ENCODE data around the gene PRR16. TPM values are rescaled to one million over a fixed set of nuclear protein-coding genes. Genes with fewer than 3 reads are reported as not detected.

The PRR16 gene
- total RNA-seq, 1 experiment from 2014 or later = 0.42 TPM

GRCh38 chr5:120517607-120518252 lies 53.6 kb downstream of the PRR16 start:
- ChIA-PET CTCF (no interaction called here), POLR2A (no interaction called here)
- no peaks in the 10 kb centered on the region for H3K36me3 Mint-ChIP-seq
- no peak overlapping the region for H3K27ac Mint-ChIP-seq
- H3K4me1 Mint-ChIP-seq = peaks cover 18% of the 10 kb centered on the region
- DNase-seq (ENCODE audit: low spot score) (no peak), ATAC-seq (no peak)
- H3K27me3 Mint-ChIP-seq (ENCODE audit: low read depth) = no peaks in the 10 kb centered on the region
- H3K9me3 Mint-ChIP-seq = no peaks in the 10 kb centered on the region
- no peak for TF ChIP-seq TP53 (CRISPR knock-in tag; IDR thresholded peaks at IDR 0.05)
- TF ChIP-seq CREM (CRISPR knock-in tag; IDR thresholded peaks at IDR 0.05) = no peak
- no peak for TF ChIP-seq ZNF425 (CRISPR knock-in tag; conservative IDR thresholded peaks at IDR 0.05)
- TF ChIP-seq ZNF121 (CRISPR knock-in tag; IDR thresholded peaks at IDR 0.05) = no peak
- TF ChIP-seq GTF2I (CRISPR knock-in tag; conservative IDR thresholded peaks at IDR 0.05) = no peak
- TF ChIP-seq ZNF423 (CRISPR knock-in tag; IDR thresholded peaks at IDR 0.05) = no peak
- no peak for TF ChIP-seq E2F5 (CRISPR knock-in tag; IDR thresholded peaks at IDR 0.05)
- no peak for TF ChIP-seq ARID4B (CRISPR knock-in tag; IDR thresholded peaks at IDR 0.05; ENCODE audit: borderline replicate concordance)
- no peak for TF ChIP-seq EMX1 (CRISPR knock-in tag; IDR thresholded peaks at IDR 0.05)
- no peak for TF ChIP-seq PREB (CRISPR knock-in tag; IDR thresholded peaks at IDR 0.05; ENCODE audit: borderline replicate concordance)
- no peak for TF ChIP-seq KAT7 (CRISPR knock-in tag; IDR thresholded peaks at IDR 0.05; ENCODE audit: borderline replicate concordance)
- TF ChIP-seq CBFB (CRISPR knock-in tag; IDR thresholded peaks at IDR 0.05; ENCODE audit: low read depth) = no peak
- TF ChIP-seq PRDM15 (CRISPR knock-in tag; IDR thresholded peaks at IDR 0.05) = no peak
- TF ChIP-seq MLX (CRISPR knock-in tag; IDR thresholded peaks at IDR 0.05) = no peak
- no peak for TF ChIP-seq ZSCAN18 (CRISPR knock-in tag; IDR thresholded peaks at IDR 0.05)
- TF ChIP-seq NFYB (CRISPR knock-in tag; conservative IDR thresholded peaks at IDR 0.05; ENCODE audit: low read depth) = no peak
- no peak for TF ChIP-seq HMGA2 (CRISPR knock-in tag; IDR thresholded peaks at IDR 0.05)
- TF ChIP-seq IRF1 (CRISPR knock-in tag; IDR thresholded peaks at IDR 0.05) = no peak
- H3K4me3 Mint-ChIP-seq = no peak overlapping the region

Data from WTC11 (cell line).